ENCODE results near the gene OGA. TPM values are rescaled to one million over a fixed set of nuclear protein-coding genes. Genes with fewer than 3 reads are reported as not detected.

OGA gene
- polyA plus RNA-seq, 3 donors, result 6.9 to 104 (median 15.3) TPM

DNA sequence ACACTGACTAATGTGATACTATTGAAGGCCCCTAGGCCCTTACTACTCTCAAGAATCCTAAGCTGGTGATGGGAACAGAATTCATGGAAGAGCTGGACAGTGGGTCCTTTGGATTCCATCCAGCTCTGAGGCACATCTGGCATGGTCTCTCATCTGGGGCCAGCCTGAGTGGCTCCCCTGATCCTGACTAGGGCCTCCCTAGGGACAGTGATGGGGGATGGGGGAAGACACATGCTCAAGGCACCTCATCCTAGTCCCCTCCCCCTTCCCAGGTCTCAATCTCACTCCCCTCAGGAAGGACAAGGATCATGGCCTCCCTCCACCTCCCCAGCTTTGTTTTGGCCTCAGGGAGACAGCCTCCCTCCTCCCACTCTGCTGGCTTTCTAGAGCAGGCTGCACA lies 23.6 kb upstream of the OGA start:
- TF ChIP-seq, protein P1, sequence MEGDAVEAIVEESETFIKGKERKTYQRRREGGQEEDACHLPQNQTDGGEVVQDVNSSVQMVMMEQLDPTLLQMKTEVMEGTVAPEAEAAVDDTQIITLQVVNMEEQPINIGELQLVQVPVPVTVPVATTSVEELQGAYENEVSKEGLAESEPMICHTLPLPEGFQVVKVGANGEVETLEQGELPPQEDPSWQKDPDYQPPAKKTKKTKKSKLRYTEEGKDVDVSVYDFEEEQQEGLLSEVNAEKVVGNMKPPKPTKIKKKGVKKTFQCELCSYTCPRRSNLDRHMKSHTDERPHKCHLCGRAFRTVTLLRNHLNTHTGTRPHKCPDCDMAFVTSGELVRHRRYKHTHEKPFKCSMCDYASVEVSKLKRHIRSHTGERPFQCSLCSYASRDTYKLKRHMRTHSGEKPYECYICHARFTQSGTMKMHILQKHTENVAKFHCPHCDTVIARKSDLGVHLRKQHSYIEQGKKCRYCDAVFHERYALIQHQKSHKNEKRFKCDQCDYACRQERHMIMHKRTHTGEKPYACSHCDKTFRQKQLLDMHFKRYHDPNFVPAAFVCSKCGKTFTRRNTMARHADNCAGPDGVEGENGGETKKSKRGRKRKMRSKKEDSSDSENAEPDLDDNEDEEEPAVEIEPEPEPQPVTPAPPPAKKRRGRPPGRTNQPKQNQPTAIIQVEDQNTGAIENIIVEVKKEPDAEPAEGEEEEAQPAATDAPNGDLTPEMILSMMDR (IDR thresholded peaks at IDR 0.05), result no peak
- Histone ChIP-seq H3K4me1 (ENCODE audit: control insufficient read depth in 1 of 2, insufficient read depth in 2 of 2, low read length in 2 of 2) (peaks cover 33 to 46% of the 10 kb centered on the region in 2 donors), H3K9me3 (replicated peaks in 1 of 2; ENCODE audit: control insufficient read depth in 1 of 2, insufficient read depth in 1 of 2, low read length in 2 of 2) (no peaks in the 10 kb centered on the region), H3K4me3 (replicated peaks in 1 of 3; ENCODE audit: low read depth in 2 of 3, low read length in 3 of 3) (no peak overlapping the region), H4K20me1 (ENCODE audit: insufficient read depth, low read length) (peaks cover 81% of the 10 kb centered on the region), H3K27ac (ENCODE audit: low read depth in 1 of 2, low read length in 2 of 2) (no peak overlapping the region), H3K79me2 (ENCODE audit: insufficient read depth, low read length) (no peaks in the 10 kb centered on the region), H2AFZ (ENCODE audit: insufficient read depth, low read depth, low read length, poor library complexity, severe bottlenecking) (no peak overlapping the region), H3K4me2 (replicated peaks; ENCODE audit: extremely low read depth, low read length, poor library complexity, severe bottlenecking) (no peak overlapping the region), H3K27me3 (ENCODE audit: control insufficient read depth in 2 of 2, insufficient read depth in 2 of 2, low read length in 2 of 2) (peaks cover 5 to 16% of the 10 kb centered on the region in 2 donors), H3K36me3 (replicated peaks in 1 of 2; ENCODE audit: control insufficient read depth in 1 of 2, insufficient read depth in 2 of 2, low read length in 2 of 2) (peaks cover 4 to 23% of the 10 kb centered on the region in 2 donors), H3K9ac (ENCODE audit: insufficient read depth, low read length, poor library complexity, severe bottlenecking) (no peak overlapping the region)
- Mint-ChIP-seq H3K36me3 (peaks cover 32 to 34% of the 10 kb centered on the region in 2 donors), H3K27ac (no peak overlapping the region), H3K9me3 (peaks cover 0 to 2% (median 0%) of the 10 kb centered on the region in 7 donors), H3K4me1 (peaks cover 45% of the 10 kb centered on the region), H3K4me3 (peak overlapping the region in 1 of 2 donors; percentile 90), H3K27me3 (ENCODE audit: low read depth in 3 of 3) (peaks cover 27 to 42% (median 31%) of the 10 kb centered on the region in 3 donors)
- intact Hi-C loops (cut with micrococcal nuclease), result loop anchor here (5.0 kb wide), 3 partner anchors 170 to 230 kb away; partner anchors contain the start of gene HPS6 (in 1 of the 2)
- DNase-seq, result no peak

GRCh38 chr10:101840741-101841453 lies 22.7 kb upstream of the OGA start:
- TF ChIP-seq, protein P1 (IDR thresholded peaks at IDR 0.05), result peak; percentile 93
- Histone ChIP-seq H3K4me3 (replicated peaks in 1 of 3; ENCODE audit: low read depth in 2 of 3, low read length in 3 of 3) (peak overlapping the region in 2 of 3 experiments; percentile 13 to 70), H4K20me1 (ENCODE audit: insufficient read depth, low read length) (peaks cover 78% of the 10 kb centered on the region), H2AFZ (ENCODE audit: insufficient read depth, low read depth, low read length, poor library complexity, severe bottlenecking) (peak overlapping the region; percentile 38), H3K27ac (ENCODE audit: low read depth in 1 of 2, low read length in 2 of 2) (no peak overlapping the region), H3K4me2 (replicated peaks; ENCODE audit: extremely low read depth, low read length, poor library complexity, severe bottlenecking) (peak overlapping the region; percentile 88), H3K27me3 (ENCODE audit: control insufficient read depth in 2 of 2, insufficient read depth in 2 of 2, low read length in 2 of 2) (peaks cover 5 to 16% of the 10 kb centered on the region in 2 donors), H3K9me3 (replicated peaks in 1 of 2; ENCODE audit: control insufficient read depth in 1 of 2, insufficient read depth in 1 of 2, low read length in 2 of 2) (no peaks in the 10 kb centered on the region), H3K79me2 (ENCODE audit: insufficient read depth, low read length) (no peaks in the 10 kb centered on the region), H3K36me3 (replicated peaks in 1 of 2; ENCODE audit: control insufficient read depth in 1 of 2, insufficient read depth in 2 of 2, low read length in 2 of 2) (peaks cover 2 to 14% of the 10 kb centered on the region in 2 donors), H3K4me1 (ENCODE audit: control insufficient read depth in 1 of 2, insufficient read depth in 2 of 2, low read length in 2 of 2) (peaks cover 33 to 47% of the 10 kb centered on the region in 2 donors), H3K9ac (ENCODE audit: insufficient read depth, low read length, poor library complexity, severe bottlenecking) (no peak overlapping the region)
- DNase-seq, result peak; percentile 68 to 78 (median 68)
- WGBS (ENCODE audit: insufficient coverage), result 1% methylated on average over 37 of the region's 46 CpGs
- Mint-ChIP-seq H3K4me1 (peaks cover 50% of the 10 kb centered on the region), H3K9me3 (peaks cover 0 to 2% (median 0%) of the 10 kb centered on the region in 7 donors), H3K27me3 (ENCODE audit: low read depth in 3 of 3) (peaks cover 27 to 42% (median 31%) of the 10 kb centered on the region in 3 donors), H3K36me3 (peaks cover 26% of the 10 kb centered on the region in 2 donors), H3K27ac (peak overlapping the region in 5 of 7 donors; percentile 32 to 69 (median 53)), H3K4me3 (peak overlapping the region; percentile 80 to 90)
- intact Hi-C loops (cut with micrococcal nuclease), result loop anchor here (5.0 kb wide), 3 partner anchors 171 to 231 kb away; partner anchors contain the start of gene HPS6 (in 1 of the 2)

All from CD14-positive monocyte (primary cell).